ENCODE results near the gene C1orf216.
"Not testable (repeated sequence)": the region's sequence is repeated elsewhere in the genome, so short reads cannot be mapped to it uniquely, and the experiment has no call there.

Gene C1orf216, protein sequence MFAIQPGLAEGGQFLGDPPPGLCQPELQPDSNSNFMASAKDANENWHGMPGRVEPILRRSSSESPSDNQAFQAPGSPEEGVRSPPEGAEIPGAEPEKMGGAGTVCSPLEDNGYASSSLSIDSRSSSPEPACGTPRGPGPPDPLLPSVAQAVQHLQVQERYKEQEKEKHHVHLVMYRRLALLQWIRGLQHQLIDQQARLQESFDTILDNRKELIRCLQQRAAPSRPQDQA

DNA sequence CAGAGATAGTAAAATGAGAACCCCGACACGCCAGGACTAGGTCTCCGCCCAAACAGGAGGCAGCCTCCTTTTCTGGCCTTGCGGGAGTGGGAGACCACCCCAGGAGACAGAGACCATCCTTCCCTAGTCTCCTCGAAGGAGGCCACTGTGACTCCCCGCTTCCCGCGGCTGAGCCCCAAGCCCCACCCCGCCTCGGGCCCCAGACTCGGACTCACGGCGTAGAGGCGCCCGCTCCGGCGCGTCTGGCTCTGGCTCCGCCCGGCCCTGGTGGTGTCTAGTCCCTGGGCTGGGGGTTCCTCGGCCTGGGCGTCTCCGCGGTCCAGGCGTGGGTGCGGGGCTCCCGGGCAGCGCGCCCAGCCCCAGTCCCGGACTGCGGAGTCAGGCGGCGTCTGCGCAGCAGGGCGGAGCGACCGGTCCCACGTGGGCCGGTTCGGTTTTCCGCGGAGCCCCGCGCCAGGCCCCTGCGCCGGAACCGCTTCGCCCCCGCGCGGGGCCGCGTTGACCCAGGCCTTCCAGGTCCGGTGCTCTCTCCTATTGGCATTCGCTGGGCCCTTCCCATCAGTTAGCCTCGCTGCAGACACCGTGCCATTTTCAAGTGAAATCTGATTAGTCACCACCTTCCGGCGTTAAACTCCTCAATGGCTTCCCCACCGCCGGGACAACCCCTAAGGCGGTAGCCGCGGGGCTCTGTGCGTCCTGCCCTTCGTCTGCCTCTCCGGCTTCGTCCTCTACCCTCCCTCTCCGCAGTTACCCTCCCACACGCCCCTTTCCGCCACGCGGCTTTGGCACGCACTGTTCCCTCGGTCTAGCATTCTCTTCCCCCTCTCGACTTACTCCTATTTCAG lies at the start of gene C1orf216:
C1orf216 (minus strand) TSS at position 393 of the 845 bp plus-strand sequence. CDS start 2,563 bp downstream, outside the sequence.
- DNase-seq (peak; percentile 85), ATAC-seq (peak; percentile 87)

DNA sequence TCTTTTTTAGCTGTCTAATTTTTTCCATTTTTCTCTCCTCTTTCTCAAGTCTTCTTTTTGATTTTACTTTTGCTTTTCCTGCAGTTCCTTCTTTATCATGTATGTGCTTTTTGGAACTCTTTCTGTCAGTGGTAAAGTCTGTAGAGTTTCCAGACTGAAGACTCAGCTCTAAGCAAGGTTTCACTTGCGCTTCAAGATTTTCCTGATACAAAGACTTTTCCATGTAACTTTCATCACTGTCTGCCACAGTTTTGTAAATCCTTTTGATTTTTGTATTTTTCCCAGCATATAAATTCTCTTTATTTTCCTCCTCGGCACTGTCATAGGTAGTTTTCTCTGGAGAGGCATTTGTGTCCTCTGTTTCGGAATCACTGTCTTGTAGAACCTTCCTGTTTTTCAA lies 45.6 kb upstream of the C1orf216 start:
- DNase-seq (no peak), ATAC-seq (no peak)

DNA sequence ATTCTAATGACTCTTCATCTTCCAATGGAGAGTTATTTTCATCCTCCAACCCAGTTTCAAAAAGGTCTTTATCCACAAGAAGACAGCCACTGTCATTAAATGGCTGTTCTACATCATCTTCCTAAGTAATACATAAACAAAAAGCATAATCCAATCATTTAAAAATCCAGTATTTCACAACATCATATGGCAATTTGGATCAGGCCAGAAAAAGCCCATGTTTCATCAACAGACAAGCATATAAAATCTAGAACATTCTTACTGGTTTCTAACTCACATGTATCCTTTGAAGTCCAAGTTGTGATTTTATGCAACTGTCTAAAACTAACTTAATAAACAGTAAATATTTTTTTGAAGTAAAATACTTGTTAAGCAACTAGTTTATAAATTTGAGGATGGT lies 44.5 kb upstream of the C1orf216 start:
- DNase-seq (no peak), ATAC-seq (no peak)

DNA sequence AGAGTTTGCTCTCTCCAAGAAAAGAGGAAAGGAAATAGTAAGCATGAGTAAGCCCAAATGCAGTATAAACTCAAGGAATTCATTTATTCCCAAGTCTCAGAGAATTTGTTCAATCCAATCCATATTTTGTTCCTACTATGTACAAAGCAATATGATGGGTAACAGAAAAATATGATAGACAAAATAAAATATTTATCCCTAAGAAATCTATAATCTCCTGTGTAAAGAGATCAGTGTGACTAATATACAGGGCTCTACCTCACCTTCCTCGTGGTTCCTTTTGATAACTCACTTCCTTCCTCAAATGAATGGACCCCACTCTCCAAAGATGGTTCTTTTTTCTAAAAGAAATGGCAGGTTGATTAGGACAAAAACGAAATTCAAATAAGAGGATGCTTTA lies 43.5 kb upstream of the C1orf216 start:
- DNase-seq: no peak
- no peak for ATAC-seq

DNA sequence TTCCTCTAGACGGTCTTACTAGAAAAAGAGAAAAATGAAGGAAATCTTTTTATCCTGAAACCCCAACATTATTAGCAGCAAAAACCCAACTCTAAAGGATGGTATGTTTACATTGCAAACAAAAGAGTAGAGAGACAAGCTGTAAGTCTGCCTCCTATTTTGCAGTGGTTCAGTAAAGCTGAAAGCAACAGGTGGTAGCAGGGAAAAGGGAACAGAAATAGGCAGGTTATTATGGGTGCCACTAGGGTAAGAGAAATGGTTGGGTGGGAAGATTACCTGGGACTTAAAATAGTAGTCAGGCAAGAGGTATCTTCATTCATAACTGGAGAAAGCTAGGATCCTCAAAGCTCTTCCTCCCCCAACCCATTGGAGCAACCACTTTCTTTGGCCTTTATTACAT lies 37.4 kb upstream of the C1orf216 start:
- no peak for ATAC-seq

DNA sequence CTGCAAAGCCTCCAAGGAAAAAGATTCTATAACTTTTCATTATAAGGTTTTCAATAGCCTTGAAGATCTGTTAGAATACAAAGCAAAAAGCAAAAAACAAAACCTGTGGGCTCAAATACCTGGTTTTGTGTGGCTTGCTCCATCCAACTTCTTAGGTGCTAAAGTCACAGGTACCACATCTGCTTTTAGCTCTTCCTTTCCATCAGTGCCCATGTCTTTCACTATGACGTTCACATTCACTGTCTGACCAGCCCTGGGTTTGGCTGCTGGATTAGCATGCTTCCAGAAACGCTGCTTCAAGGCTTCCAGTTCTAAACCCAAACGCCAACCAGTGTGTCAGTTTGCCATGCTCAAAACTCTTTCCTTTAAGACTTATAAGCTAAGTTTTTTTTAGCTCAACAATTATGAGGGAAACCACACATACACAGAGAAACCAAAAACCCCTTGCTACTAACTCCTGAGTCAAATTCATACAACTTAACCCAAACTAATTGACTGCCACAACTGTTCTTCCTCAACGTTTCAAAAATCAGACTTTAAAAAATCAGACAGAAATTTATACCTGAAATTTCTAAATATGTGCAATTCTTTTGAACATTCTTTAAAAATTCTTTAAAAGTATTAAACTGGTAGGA lies 35.1 kb upstream of the C1orf216 start:
- no peak for DNase-seq
- no peak for ATAC-seq

More for the DNA sequence above, 37.4 kb upstream of the C1orf216 start:
- DNase-seq: no peak

DNA sequence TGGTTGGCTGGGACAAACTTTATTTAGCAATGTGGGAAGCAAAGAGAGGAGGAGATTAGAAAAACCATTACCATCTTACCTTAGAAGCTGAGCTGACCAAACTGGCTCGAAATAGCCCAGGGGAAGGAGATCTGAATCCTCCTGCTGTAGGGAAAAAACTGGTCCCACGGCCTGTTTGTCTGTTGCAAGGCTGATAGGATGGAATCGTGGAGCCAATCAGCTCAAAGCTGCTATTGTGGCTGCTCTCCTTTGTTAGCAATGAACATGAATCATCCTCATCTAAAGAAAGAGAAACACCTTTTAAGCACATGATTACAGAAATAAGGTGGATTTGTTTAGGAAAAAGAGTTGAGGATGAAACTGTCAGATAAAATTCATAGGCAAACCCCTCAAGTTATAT lies 29.6 kb upstream of the C1orf216 start:
- ATAC-seq (no peak), DNase-seq (no peak)

DNA sequence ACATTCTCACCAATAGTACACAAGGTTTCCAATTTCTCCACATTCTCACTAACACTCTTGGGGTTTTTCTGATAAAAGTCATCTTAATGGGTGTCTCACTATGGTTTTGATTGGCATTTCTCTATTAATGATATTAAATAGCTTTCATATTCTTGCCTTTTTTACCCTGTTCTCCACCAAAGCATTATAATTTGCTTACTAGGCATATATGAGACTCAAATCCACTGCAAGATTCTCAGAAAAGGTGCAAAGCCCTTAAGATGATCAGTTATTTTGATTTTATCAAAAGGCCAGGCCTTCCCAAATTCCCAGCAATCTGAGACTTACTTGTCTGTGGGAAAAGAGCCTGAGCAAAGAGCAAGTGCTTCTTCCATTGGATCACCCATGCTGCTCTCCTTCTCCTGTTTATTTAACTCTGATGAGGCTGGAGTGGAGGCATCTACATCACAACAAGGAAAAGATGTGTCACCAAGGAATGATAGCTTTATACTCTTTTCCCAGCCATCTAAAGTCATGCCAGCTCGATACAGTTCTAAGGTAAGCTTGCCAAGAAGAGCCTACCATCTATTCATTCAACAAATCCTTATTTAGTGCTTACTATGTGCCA lies 26.5 kb upstream of the C1orf216 start:
- DNase-seq (no peak), ATAC-seq (no peak)

DNA sequence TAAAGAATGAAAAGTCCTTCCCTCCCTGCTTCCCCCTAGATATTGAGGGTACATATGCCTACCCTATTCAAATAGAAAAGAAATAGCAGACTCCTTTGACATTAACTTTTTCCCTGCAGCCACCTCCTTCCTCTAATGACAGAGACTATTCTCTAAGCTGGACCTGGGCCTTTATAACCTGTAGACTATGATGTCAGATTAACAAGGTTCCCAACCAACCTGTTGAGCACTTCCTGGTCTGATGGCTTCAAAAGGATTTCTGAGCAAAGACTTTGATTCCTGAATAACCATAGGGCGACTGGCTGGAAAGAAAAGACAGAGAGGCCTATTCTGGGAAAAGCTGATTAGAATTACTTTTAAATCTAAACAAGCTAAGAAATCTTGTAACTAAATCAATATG lies 18.4 kb upstream of the C1orf216 start:
- ATAC-seq: no peak
- DNase-seq: no peak

DNA sequence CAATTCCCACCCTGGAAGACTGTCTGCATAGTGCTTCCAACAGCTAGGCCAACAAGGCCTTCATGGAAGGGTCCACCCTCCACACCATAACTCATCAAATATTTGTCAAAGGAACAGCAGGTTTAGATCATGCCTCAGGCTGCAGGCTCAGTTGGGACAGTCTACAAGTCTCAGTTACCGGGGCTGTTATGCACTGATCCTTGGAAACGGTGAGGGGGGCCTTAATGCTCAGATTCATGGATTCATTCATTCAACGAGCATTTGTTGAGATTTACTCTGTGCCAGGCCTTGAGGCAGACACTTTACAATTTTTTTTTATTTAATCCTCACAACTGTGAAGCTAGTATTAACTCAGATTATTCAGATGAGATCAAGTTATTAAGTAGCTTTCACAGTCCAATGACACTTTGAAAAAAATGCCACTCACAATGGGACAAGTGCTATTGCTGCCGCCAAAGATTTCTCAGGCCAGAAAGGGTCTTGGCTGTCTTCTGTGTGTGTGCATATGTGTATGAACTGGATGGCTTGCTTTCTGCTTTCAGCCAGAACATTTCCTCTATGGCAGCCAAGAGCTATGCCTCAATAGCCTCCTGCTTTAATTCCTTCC lies 8.9 kb upstream of the C1orf216 start:
- no peak for DNase-seq
- ATAC-seq: no peak

DNA sequence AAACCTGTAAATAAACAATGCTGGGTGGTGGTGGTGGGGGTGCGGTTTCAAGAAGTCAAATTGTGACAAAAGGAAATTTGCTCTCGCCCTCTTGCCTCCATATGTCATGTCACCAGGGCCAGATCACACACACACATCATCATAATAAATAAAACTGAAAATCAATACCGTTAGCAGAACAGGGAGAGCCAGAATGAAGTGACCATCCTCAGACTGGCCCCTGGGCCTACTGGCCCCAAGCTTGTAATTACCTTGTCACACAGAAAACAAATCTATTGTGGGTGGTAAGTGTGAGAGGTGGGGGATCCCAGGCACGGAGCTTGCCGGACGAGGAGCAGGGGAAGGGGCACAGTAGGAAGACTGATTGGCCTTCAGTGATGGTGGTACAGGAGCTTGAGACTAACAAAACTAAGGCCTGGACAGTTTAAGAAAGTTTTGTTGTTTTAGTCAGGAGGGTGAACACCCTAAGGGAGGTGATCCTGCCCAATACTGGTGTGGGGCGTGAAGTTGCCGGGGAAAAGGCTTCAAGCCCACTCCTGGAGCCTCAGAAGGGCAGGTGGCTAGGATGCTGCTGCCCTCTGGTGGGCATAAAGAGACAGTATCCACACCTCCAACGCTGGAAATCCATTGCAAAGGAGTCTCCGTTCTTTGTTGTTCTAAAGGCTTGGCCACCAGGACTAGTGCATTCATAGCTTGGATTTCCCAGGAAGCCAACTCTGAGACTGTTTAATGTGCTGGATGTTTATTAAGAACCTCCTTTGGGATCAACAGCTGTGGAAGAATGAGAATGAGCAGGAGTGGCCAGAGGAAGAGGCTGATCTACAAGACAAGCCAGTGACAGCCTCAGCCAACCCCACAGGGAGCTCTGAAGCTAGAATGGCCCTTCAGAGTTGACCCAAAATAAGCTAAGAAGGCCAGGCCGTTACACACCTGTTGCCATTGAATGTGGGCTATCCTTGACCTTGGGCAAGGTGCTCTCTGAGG lies 8.1 kb upstream of the C1orf216 start:
- ATAC-seq (peak; percentile 70), DNase-seq (peak; percentile 51)

DNA sequence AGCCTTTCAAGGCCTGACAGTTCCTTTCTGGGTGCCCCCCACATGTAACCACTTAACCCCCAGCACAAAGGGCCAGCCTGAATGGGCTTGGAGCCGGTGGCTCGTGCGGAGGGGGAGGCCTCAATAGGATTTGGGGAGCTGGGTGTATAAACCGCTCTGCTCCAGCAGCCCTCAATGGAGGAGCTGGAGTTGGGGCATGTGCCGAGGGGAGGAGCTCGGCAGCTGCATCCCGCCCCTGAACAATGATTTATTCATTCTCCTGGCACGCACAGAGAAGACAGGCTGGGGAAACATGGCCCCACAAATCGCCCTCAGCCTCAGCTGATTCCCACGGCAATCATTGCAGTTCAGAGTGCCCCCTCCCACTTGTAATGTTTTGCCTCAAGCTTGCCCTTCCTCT lies 6.9 kb upstream of the C1orf216 start:
- ATAC-seq: no peak
- DNase-seq: no peak

DNA sequence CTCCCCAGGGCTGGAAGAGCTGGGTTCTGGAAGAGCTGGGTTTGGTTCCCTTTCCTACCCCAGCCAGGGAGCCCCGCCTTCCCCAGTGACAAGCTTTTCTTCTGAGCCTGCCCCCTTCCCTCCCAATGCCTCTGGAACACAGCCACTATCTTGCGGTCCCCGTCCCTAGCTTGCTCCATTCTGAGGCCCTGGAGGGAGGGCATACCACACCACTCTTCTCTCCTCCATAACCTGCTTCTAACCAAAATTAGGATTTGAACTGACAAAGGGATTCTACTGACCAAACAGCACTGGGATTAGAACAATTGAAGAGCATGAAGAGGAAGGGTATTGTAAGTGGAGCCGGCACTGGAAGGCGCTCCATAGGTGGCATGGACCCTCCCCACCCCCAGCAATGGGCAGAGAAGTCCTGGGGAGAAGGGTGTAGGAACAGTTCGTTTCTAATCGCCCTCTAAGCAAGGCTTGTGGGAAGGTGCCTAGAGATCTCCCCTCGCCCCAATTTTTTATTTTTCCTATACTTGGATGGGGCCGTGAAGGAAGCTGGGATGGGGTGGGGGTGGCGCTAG lies 690 bp downstream of the C1orf216 start:
- peak; percentile 16 for DNase-seq
- ATAC-seq: no peak

DNA sequence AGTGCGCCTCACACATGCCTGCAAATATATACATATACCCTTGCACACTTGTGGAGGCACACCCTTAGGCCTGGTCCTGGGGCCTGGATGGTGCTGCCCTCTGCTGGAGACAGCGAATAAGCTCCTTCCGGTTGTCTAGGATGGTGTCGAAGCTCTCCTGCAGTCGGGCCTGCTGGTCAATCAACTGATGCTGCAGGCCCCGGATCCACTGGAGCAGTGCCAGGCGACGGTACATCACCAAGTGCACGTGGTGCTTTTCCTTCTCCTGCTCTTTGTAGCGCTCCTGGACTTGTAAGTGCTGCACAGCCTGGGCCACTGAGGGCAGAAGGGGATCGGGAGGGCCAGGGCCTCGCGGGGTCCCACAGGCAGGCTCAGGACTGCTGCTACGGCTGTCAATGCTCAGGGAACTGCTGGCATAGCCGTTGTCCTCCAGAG lies 3.1 kb downstream of the C1orf216 start:
- DNase-seq (peak; percentile 87), ATAC-seq (peak; percentile 61)

DNA sequence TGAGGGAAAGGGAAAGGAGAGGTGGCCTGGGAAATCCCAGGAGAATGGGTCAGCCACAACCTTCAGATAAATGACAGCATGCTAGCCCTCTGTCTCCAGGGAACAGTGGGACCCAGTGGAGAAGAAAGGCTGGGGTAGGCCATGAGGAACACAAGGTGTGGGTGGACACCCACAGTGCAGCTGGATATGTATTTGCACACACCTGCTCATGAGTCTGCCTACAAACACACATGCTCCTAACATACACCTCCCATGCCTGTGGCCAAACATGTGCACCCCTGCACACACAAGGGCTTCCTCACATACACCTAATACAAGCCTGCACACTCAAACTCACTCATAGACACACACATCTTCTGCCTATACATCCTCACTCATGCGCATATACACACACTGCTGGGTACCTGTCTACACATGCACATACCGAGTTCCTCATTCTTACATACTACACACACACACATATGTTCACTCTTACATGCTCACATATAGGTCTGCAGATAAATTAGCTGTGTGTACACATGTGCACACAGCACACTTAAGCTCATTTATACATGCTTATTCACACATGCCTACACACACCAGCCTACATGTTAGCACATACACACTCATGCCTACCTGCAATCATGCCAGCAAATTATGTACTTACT lies 3.6 kb downstream of the C1orf216 start:
- DNase-seq: no peak
- no peak for ATAC-seq

DNA sequence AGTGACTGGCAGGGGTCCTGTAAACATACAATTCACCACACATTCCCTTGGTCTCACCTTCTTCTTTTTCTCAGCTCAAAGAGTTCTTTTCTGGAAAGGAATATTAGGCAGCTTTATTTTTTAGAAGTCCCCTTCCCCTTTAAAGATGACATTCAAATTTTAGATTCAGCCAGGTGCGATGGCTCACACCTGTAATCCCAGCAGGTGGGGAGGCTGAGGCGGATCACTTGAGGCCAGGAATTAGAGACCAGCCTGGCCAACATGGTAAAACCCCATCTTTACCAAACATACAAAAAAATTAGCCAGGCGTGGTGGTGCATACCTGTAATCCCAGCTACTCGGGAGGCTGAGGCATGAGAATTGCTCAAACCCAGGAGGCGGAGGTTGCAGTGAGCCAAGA lies 7.6 kb downstream of the C1orf216 start:
- ATAC-seq, DNase-seq: not testable (repeated sequence)

DNA sequence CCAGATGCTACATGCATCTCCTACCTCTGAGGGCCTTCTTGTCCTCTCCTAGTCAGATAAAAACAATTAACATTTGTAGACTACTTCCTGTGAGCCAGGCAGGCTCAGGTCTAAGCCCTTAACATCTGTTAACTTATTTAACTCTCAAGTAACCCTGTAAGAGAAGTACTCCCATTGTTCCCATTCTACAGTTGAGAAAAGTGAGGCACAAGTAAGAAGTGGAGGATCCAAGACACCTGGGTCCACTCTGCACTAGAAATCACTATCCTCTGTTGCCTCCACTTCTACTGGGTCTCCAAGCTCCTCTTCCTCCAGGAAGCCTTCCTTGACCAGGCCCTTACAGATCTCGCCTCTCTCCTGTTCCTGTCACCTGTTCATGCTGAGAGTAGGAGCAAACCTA lies 9.7 kb downstream of the C1orf216 start:
- DNase-seq (no peak), ATAC-seq (no peak)

DNA sequence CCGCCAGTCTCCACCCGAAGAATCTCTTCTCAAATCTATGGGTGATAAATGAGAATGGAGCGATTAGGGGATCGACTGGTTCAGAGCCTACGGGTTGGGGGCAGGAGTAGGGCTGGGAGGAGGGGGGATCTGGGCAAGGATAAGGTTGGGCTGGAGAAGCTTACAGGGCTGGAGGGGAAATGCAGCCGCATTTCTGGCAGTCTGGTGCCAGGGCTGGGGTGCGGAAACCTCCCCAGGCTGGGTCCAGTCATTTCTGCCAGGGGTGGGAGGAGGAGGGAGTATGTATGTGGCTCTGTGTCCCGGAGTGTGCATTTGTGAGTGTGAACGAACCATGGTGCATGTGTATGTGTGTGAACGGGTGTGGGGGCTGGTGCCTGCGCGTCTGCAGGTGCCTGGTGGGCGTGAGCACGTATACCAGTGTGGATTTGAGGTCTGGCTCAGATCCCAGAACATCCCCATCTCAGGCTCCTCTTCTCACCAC lies 10.2 kb downstream of the C1orf216 start:
- ATAC-seq (peak; percentile 39), DNase-seq (peak; percentile 25)

DNA sequence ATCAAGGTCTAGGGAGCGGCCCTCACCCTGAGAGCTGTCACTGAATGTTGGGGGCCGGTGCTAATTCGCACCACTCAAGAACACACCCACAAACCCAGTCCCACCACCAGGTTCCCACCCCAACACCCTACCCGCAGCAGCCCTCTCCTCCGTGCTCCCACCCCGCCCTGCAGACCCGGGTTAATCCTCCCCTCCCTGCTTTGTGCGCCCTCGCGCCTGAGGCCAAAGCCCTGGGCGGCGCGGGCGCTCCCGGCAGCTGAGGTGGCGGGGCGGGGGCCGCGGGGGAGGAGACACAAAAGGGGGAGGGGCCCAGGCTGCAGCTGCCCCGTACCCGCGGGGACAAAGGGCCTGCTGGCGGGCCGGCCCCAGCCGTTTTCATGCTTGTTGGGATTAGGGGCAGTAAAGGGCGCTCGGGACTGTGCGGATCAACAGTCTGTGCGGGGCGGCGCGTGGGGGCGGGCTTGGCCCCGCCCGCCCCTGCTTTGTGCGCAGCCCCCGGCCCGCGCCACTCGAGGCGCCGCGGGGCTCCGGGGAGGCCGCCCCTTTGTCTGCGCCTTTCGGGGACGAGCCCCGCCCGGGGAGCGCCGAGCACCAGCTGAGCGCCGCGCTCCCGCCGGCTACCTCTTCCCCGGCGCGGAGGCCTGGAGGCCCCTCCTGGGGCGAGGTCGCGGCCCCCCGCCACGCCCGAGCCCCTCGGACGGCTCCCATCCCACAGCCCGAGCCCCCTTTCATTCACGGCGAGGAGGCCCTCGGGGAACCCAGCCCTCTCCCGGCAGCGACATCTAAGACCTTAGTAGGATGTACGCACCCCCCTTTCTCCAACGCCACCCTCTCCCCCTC lies 10.9 kb downstream of the C1orf216 start:
- ATAC-seq (peak; percentile 21), DNase-seq (peak; percentile 43)
